Pancreas (tissue), 10 donors: ENCODE measurements around the gene ANXA4. TPM values are rescaled to one million over a fixed set of nuclear protein-coding genes. Genes with fewer than 3 reads are reported as not detected.

Source experiments
- ATAC-seq, 4 donors: fragments of 200-7000 bp; cut with Tn5 transposase; one replicate each; pipeline versions ENCODE4 v1.8.0 to v1.9.1; 2020; ENCODE audit warnings: mild to moderate bottlenecking in 4 of 4, moderate library complexity in 4 of 4
- DNase-seq, 6 donors: peaks; one replicate each; pipeline ENCODE4 v3.0.0-alpha.2; 2020
- FAIRE-seq: peaks from 2 replicates; lab custom pipeline; 2012; peaks lifted over from hg19 to GRCh38; lab: Jason Lieb, UNC
- H3K27ac ChIP-seq, 4 donors: fragments of 200-600 bp; sonication (generic); 1 replicate in 3 of 4; 2 replicates in 1 of 4; pipeline versions ENCODE4 v1.5.0 to v1.8.0; 2020
- H3K27me3 ChIP-seq, 4 donors: fragments of 200-600 bp; one replicate each; pipeline ENCODE4 v1.8.0; 2021
- H3K36me3 ChIP-seq, 3 donors: fragments of 200-600 bp; sonication (generic) in 1 of 3; one replicate each; pipeline versions ENCODE4 v1.5.0 to v1.8.0; 2020 to 2021
- H3K4me1 ChIP-seq, 3 donors: fragments of 200-600 bp; one replicate each; pipeline ENCODE4 v1.8.0; 2021
- H3K4me3 ChIP-seq, 4 donors: fragments of 200-600 bp; sonication (generic) in 2 of 4; one replicate each; pipeline versions ENCODE4 v1.5.0 to v1.8.0; 2020 to 2021
- H3K9me3 ChIP-seq, 4 donors: fragments of 200-600 bp; one replicate each; pipeline ENCODE4 v1.8.0; 2021
- WGBS, 2 donors: extraction: QIAGEN DNeasy Blood & Tissue Kit; methylation state at CpG; one replicate each; pipeline ENCODE4 v1.1.7; 2013; 5-methylcytosine and 5-hydroxymethylcytosine counted together
- intact Hi-C, 3 donors: fragments of 100-400 bp; cut with DNase I; formaldehyde crosslinking; loops; one replicate each; pipeline versions ENCODE4 v1.11.1 to v1.14.2; 2022
- polyA plus RNA-seq, 2 donors: library from polyadenylated mRNA; stranded (reverse); fragments of 200-250 nt; gene quantifications; one replicate each; pipeline ENCODE4 v1.2.3, GENCODE V29; 2013
- total RNA-seq, 6 donors: library from RNA; stranded (reverse); fragmentation: NEBNext Ultra II Directional in 4 of 6; extraction: Animal tissue kit (Norgen Biotek cat#: 25700) in 4 of 6; gene quantifications; one replicate each; pipeline versions ENCODE4 v1.2.1 to v1.2.4, GENCODE V29; 2021 to 2023
- TF ChIP-seq, protein P1 (sequence below), 4 donors: fragments of 200-600 bp; sonication (generic) in 3 of 4; IDR thresholded peaks; one replicate each; pipeline versions ENCODE4 v1.5.0 to v1.8.0; 2021; ENCODE audit warnings: antibody characterized with exemption in 4 of 4
- donor health status: healthy with polysubstance abuse.
- donor health status: DM: no; HTN: no; CAD: no; lungs with moderate emphysema.
- donor health status: DM: no; HTN: no; CAD: no.
- donor health status: control.
- donor health status: control.
- donor health status: Bipolar disorder and iron deficiency.
- donor health status: DM: yes; HTN: yes; CAD: no.
- donor health status: DM: no; HTN: no; CAD: no.
- donor health status: DM: no; HTN: no; CAD: no.
- donor health status: DM: yes; HTN: yes; CAD: no.

ANXA4 gene
- total and polyA plus RNA-seq, 8 donors: 215 to 762 (median 463) TPM

DNA sequence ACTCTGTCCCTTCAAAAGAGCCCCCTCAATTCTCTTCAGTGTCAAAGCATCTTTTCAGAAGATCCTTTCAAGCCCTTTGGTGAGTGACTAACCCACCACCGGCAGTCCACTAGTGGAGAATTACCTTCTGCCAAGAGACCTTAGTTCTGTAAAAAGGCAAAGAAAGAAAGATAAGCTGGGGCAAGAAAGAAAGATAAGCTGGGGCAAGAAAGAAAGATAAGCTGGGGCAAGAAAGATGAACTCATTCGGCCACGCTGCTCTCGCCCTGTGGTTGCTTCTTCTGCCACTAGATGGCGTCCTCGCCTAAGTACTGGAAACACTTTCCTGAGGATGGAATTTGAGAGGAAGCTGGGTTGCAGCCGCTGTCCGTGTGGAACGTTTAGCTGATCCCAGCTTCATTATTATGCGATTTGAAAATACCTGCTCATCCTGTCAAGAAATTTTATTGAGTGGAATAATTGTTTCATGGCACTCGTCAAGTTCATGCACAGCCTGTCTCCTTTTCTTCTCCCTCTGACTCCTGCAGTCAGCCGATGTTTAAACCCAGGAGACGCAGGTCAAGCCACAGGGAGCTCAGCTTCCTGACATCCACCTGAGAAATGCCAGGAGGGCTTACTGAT lies 17.3 kb upstream of the ANXA4 start:
- WGBS, 2 donors: 0 to 1% methylated on average over 13 of the region's 13 CpGs
- ATAC-seq (peak; percentile 93 to 99 (median 97)), FAIRE-seq (peak; percentile 93), DNase-seq (peak; percentile 65 to 98 (median 86))
- peaks cover 0 to 4% (median 0%) of the 10 kb centered on the region in 3 donors for H3K4me1 ChIP-seq
- no peaks in the 10 kb centered on the region for H3K9me3 ChIP-seq
- no peaks in the 10 kb centered on the region for H3K27me3 ChIP-seq
- intact Hi-C loops: loop anchor here (5.0 to 10.0 kb wide), 3 partner anchors 83 to 93 kb away; no protein-coding TSS in a partner anchor
- H3K36me3 ChIP-seq: no peaks in the 10 kb centered on the region
- H3K4me3 ChIP-seq: peak overlapping the region in 2 of 4 donors; percentile 22 to 23
- H3K27ac ChIP-seq: no peak overlapping the region
- TF ChIP-seq, protein P1, sequence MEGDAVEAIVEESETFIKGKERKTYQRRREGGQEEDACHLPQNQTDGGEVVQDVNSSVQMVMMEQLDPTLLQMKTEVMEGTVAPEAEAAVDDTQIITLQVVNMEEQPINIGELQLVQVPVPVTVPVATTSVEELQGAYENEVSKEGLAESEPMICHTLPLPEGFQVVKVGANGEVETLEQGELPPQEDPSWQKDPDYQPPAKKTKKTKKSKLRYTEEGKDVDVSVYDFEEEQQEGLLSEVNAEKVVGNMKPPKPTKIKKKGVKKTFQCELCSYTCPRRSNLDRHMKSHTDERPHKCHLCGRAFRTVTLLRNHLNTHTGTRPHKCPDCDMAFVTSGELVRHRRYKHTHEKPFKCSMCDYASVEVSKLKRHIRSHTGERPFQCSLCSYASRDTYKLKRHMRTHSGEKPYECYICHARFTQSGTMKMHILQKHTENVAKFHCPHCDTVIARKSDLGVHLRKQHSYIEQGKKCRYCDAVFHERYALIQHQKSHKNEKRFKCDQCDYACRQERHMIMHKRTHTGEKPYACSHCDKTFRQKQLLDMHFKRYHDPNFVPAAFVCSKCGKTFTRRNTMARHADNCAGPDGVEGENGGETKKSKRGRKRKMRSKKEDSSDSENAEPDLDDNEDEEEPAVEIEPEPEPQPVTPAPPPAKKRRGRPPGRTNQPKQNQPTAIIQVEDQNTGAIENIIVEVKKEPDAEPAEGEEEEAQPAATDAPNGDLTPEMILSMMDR (IDR thresholded peaks at IDR 0.05): peak; percentile 92 to 95 (median 92)

DNA sequence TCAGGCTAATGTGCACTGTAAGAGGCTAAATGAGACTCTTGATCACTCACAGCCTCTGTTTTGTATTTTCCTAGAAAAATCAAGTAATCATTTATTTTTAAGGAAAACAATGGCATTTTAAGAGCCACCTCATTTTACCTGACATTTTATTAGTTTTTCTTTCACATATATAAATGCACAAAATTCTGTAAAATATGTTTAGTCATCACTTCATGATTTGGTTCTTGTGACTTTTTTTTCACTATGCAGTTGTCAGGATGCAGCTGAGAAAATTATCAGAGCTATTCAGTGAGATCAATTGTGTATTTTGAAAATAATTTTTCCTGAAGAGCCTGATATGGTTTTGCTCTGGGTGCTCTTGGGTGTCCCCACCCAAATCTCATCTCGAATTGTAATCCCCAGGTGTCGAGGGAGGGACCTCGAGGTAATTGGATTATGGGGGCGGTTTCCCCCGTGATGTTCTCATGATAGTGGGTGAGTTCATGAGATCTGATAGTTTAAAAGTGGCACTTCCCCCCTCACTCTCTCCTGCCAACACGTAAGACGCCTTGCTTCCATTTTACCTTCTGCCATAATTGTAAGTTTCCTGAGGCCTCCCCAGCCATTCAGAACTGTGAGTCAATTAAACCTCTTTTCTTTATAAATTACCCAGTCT lies 16.1 kb upstream of the ANXA4 start:
- Histone ChIP-seq H3K4me3 (no peak overlapping the region), H3K4me1 (peaks cover 0 to 4% (median 0%) of the 10 kb centered on the region in 3 donors), H3K36me3 (no peaks in the 10 kb centered on the region), H3K27me3 (no peaks in the 10 kb centered on the region), H3K9me3 (no peaks in the 10 kb centered on the region), H3K27ac (no peak overlapping the region)
- 87 to 89% methylated on average over 7 of the region's 7 CpGs for WGBS, 2 donors
- intact Hi-C loops: loop anchor here in 2 of 3 donors (5.0 to 10.0 kb wide), 2 partner anchors 81 to 89 kb away; no protein-coding TSS in a partner anchor
- ATAC-seq (no peak), DNase-seq (no peak), FAIRE-seq (no peak)
- TF ChIP-seq, protein P1 (IDR thresholded peaks at IDR 0.05): no peak

DNA sequence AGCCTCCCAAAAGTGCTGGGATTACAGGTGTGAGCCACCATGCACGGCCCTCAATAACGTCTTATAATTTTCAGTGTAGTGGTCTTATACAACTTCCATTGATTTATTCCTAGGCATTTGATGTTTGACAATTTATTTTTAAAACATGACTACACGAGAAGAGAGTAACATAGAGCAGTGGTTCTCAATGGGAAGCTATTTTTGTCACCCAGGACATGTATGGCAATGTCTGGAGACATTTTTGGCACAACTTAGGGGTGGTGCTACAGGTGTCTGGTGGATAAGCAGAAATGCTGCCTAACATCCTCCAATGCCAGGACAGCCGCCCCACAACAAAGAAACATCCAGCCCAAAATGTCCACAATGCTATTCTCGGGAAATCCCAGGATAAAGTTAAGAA lies 12.7 kb upstream of the ANXA4 start:
- intact Hi-C loops: loop anchor here in 2 of 3 donors (5.0 to 10.0 kb wide), 2 partner anchors 78 to 86 kb away; no protein-coding TSS in a partner anchor
- Histone ChIP-seq H3K36me3 (no peaks in the 10 kb centered on the region), H3K27me3 (no peaks in the 10 kb centered on the region), H3K4me1 (peaks cover 0 to 4% (median 4%) of the 10 kb centered on the region in 3 donors), H3K4me3 (no peak overlapping the region), H3K27ac (no peak overlapping the region), H3K9me3 (no peaks in the 10 kb centered on the region)
- FAIRE-seq (no peak), ATAC-seq (no peak), DNase-seq (no peak)
- 89 to 95% methylated on average over 5 of the region's 5 CpGs for WGBS, 2 donors
- TF ChIP-seq, protein P1 (IDR thresholded peaks at IDR 0.05): no peak

DNA sequence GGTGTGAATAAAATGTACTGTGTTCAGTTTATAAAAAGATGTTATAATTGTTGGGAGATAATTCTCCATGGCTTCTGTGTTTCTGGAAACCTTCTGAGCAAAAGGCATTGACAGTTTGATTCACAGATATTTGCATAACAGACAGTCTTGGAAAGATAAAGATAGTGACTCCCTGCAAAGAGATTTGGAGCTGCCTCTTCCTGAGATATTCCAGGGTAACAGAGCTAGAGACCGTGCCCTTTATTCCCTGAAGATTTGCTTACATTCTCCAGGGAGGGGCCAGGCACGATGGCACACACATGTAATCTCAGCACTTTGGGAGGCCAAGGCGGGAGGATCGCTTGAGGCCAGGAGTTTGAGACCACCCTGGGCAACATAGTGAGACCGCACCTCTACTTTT lies 12.2 kb upstream of the ANXA4 start:
- intact Hi-C loops: loop anchor here in 2 of 3 donors (5.0 to 10.0 kb wide), 2 partner anchors 78 to 85 kb away; no protein-coding TSS in a partner anchor

More for the DNA sequence above, 12.2 kb upstream of the ANXA4 start:
- no peaks in the 10 kb centered on the region for H3K9me3 ChIP-seq
- no peaks in the 10 kb centered on the region for H3K27me3 ChIP-seq
- H3K4me3 ChIP-seq: no peak overlapping the region
- no peak overlapping the region for H3K27ac ChIP-seq
- H3K36me3 ChIP-seq: no peaks in the 10 kb centered on the region
- H3K4me1 ChIP-seq: peaks cover 0 to 4% (median 4%) of the 10 kb centered on the region in 3 donors
- DNase-seq (no peak), FAIRE-seq (no peak), ATAC-seq (no peak)
- 86 to 88% methylated on average over 5 of the region's 5 CpGs for WGBS, 2 donors
- TF ChIP-seq, protein P1 (IDR thresholded peaks at IDR 0.05): no peak
